Pons (tissue), 1 donor: ENCODE data around the gene SAMSN1.
"Not testable (repeated sequence)": the region's sequence is repeated elsewhere in the genome, so short reads cannot be mapped to it uniquely, and the experiment has no call there.

Experiments used
- DNase-seq: peaks from one replicate; pipeline ENCODE4 v3.0.0-alpha.2; 2016; ENCODE audit warnings: low spot score

SAMSN1 gene

GRCh38 chr21:14527696-14528652 is 18.1 kb downstream of the SAMSN1 start:
- DNase-seq, result no peak

GRCh38 chr21:14526836-14527695 is 19.0 kb downstream of the SAMSN1 start:
- DNase-seq, result no peak

GRCh38 chr21:14526199-14526598 is 19.9 kb downstream of the SAMSN1 start:
- DNase-seq, result no peak

GRCh38 chr21:14523234-14523633 is 22.9 kb downstream of the SAMSN1 start:
- peak; percentile 58 for DNase-seq

GRCh38 chr21:14522736-14523135 is 23.4 kb downstream of the SAMSN1 start:
- no peak for DNase-seq

- peak; percentile 44 for DNase-seq
Measured at GRCh38 chr21:14520535-14520934, 25.6 kb downstream of the SAMSN1 start.

- DNase-seq, result no peak
Measured at GRCh38 chr21:14519000-14519399, 27.1 kb downstream of the SAMSN1 start.

- DNase-seq, result no peak
Measured at GRCh38 chr21:14513804-14514203, 32.3 kb downstream of the SAMSN1 start.

- not testable (repeated sequence) for DNase-seq
Measured at GRCh38 chr21:14506859-14507457, 39.2 kb downstream of the SAMSN1 start.

GRCh38 chr21:14500873-14501272 is 45.2 kb downstream of the SAMSN1 start:
- DNase-seq, result no peak

- no peak for DNase-seq
Measured at GRCh38 chr21:14499316-14499715, 46.8 kb downstream of the SAMSN1 start.

GRCh38 chr21:14497825-14498224 is 48.3 kb downstream of the SAMSN1 start:
- DNase-seq, result no peak

GRCh38 chr21:14495075-14495474 is 51.0 kb downstream of the SAMSN1 start:
- no peak for DNase-seq

- not testable (repeated sequence) for DNase-seq
Measured at GRCh38 chr21:14494181-14494580, 51.9 kb downstream of the SAMSN1 start.

GRCh38 chr21:14493731-14494130 is 52.4 kb downstream of the SAMSN1 start:
- no peak for DNase-seq

- DNase-seq, result no peak
Measured at GRCh38 chr21:14492931-14493330, 53.2 kb downstream of the SAMSN1 start.

- DNase-seq, result no peak
Measured at GRCh38 chr21:14491269-14491681, 54.8 kb downstream of the SAMSN1 start.

- DNase-seq, result no peak
Measured at GRCh38 chr21:14488672-14489204, 57.4 kb downstream of the SAMSN1 start.

- no peak for DNase-seq
Measured at GRCh38 chr21:14487490-14488432, 58.4 kb downstream of the SAMSN1 start.

- no peak for DNase-seq
Measured at GRCh38 chr21:14486869-14487268, 59.2 kb downstream of the SAMSN1 start.
